ENCODE data around the gene CREBBP. TPM values are rescaled to one million over a fixed set of nuclear protein-coding genes. Genes with fewer than 3 reads are reported as not detected.
A peak's percentile ranks its signal among the peaks of the same experiment; 100 is the strongest.

The CREBBP gene
- total RNA-seq, 1 experiment from 2014 or later: 79.1 TPM

DNA sequence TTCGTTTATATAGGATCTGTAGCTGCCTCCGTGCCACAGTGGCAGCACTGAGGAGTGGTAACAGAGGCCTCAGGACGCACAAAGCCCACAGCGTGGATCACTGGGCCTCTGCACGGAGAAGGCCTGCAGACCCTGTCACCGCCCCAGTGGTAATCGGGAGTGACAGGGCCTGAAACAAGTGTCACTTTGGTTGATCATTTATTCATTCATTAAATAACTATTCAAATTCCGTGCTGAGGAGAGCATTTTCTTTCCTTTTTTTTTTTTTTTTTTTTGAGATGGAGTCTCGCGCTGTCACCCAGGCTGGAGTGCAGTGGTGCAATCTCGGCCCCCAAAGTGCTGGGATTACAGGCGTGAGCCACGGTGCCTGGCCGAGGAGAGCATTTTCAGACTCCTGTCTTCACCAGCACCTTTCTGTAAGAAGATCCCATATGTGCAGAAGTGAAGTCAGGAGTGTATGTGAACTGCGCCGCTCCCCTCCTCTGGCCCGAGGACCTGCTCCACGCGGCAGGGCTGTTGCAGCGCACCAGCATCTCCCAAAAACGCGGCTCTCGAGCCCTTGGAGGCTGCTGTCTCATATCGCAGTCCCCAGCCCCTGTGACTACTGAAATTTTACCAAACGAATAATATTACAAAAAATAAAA is 118.3 kb downstream of the CREBBP start:
- Mint-ChIP-seq H3K4me3 (no peak overlapping the region), H3K9me3 (no peaks in the 10 kb centered on the region), H3K27ac (peak overlapping the region in 1 of 3 experiments; percentile 24; a peak in 1 of 7 replicates), H3K4me1 (no peaks in the 10 kb centered on the region), H3K27me3 (ENCODE audit: low read depth) (no peaks in the 10 kb centered on the region), H3K36me3 (ENCODE audit: insufficient read depth in 1 of 3, low read depth in 3 of 3) (peaks cover 12 to 85% (median 54%) of the 10 kb centered on the region in 3 experiments; a peak in 6 of 7 replicates)
- Histone ChIP-seq H2BK12ac (ENCODE audit: insufficient read length, low read depth, low read length) (no peak overlapping the region), H3K4me2 (ENCODE audit: insufficient read depth, insufficient read length, low read length) (no peak overlapping the region), H3K9me3 (ENCODE audit: control insufficient read depth, low read depth, low read length) (no peaks in the 10 kb centered on the region), H3K27ac (ENCODE audit: insufficient read length, low read depth, low read length) (no peak overlapping the region), H3K18ac (ENCODE audit: insufficient read length, low read depth, low read length) (no peak overlapping the region), H2BK20ac (ENCODE audit: low read depth, low read length, poor library complexity, severe bottlenecking) (no peak overlapping the region), H3K23ac (ENCODE audit: insufficient read length, low read depth, low read length) (no peak overlapping the region), H2BK15ac (ENCODE audit: low read depth, low read length) (no peak overlapping the region), H4K5ac (ENCODE audit: insufficient read length, low read depth, low read length) (no peak overlapping the region), H4K20me1 (ENCODE audit: control insufficient read depth, insufficient read depth, insufficient read length) (no peaks in the 10 kb centered on the region), H3K4me1 (ENCODE audit: insufficient read depth, low read length) (no peaks in the 10 kb centered on the region), H2BK120ac (ENCODE audit: low read depth, low read length, poor library complexity, severe bottlenecking) (no peak overlapping the region), H2BK5ac (ENCODE audit: insufficient read length, low read length) (no peak overlapping the region), H3K56ac (ENCODE audit: insufficient read length, low read depth, low read length) (no peak overlapping the region), H3K23me2 (ENCODE audit: insufficient read length, low read depth, low read length, poor library complexity, severe bottlenecking) (no peaks in the 10 kb centered on the region), H3K9ac (ENCODE audit: extremely low read depth, insufficient read length, low read length) (no peak overlapping the region), H3T11ph (ENCODE audit: low read length) (no peak overlapping the region), H3K27me3 (ENCODE audit: insufficient read depth, low read length) (no peaks in the 10 kb centered on the region), H4K8ac (replicated peaks; ENCODE audit: insufficient read length, low read depth, low read length) (no peak overlapping the region), H3K79me1 (ENCODE audit: insufficient read depth, low read depth, low read length, poor library complexity, severe bottlenecking) (peaks cover 6% of the 10 kb centered on the region), H2AFZ (ENCODE audit: low read length) (no peak overlapping the region), H3K79me2 (ENCODE audit: insufficient read depth, low read length) (no peaks in the 10 kb centered on the region), H2AK5ac (ENCODE audit: insufficient read length, low read length) (no peak overlapping the region), H3K14ac (ENCODE audit: insufficient read depth, low read length) (no peak overlapping the region), H4K91ac (ENCODE audit: insufficient read length, low read depth, low read length) (no peak overlapping the region), H3K4ac (ENCODE audit: low read depth, low read length) (no peak overlapping the region)
- TF ChIP-seq, protein P1, sequence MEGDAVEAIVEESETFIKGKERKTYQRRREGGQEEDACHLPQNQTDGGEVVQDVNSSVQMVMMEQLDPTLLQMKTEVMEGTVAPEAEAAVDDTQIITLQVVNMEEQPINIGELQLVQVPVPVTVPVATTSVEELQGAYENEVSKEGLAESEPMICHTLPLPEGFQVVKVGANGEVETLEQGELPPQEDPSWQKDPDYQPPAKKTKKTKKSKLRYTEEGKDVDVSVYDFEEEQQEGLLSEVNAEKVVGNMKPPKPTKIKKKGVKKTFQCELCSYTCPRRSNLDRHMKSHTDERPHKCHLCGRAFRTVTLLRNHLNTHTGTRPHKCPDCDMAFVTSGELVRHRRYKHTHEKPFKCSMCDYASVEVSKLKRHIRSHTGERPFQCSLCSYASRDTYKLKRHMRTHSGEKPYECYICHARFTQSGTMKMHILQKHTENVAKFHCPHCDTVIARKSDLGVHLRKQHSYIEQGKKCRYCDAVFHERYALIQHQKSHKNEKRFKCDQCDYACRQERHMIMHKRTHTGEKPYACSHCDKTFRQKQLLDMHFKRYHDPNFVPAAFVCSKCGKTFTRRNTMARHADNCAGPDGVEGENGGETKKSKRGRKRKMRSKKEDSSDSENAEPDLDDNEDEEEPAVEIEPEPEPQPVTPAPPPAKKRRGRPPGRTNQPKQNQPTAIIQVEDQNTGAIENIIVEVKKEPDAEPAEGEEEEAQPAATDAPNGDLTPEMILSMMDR (conservative IDR thresholded peaks at IDR 0.05): no peak
- no peak for DNase-seq
- WGBS (ENCODE audit: extremely low coverage, insufficient read length, low lambda C conversion rate): no CpG with 5 or more reads among the region's 25 CpGs

Data from H9 (cell line).